ENCODE results near the gene ADCY2. TPM values are rescaled to one million over a fixed set of nuclear protein-coding genes. Genes with fewer than 3 reads are reported as not detected.

ADCY2 gene
- total RNA-seq, 4 donors from 2014 or later: 5.7 to 18.5 (median 7.8) TPM

DNA sequence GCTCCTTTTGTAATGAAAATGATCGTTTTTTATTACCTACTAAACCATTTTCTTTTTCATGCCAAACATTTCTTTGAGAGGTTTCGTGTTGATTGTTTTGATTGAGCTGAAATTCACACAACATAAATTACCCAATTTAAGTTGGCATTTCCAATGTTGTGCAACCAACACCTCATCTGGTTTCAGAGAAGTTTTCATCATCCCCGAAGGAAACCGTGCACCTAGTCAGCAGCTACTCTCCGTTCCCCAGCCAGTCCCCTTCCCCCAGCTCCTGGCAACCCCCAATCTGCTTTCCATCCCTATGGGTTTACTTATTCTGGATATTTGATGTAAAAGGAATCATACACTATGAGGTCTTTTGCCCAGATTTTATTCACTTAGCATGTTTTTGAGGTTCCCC is 123.6 kb downstream of the ADCY2 start:
- TF ChIP-seq, protein P1, sequence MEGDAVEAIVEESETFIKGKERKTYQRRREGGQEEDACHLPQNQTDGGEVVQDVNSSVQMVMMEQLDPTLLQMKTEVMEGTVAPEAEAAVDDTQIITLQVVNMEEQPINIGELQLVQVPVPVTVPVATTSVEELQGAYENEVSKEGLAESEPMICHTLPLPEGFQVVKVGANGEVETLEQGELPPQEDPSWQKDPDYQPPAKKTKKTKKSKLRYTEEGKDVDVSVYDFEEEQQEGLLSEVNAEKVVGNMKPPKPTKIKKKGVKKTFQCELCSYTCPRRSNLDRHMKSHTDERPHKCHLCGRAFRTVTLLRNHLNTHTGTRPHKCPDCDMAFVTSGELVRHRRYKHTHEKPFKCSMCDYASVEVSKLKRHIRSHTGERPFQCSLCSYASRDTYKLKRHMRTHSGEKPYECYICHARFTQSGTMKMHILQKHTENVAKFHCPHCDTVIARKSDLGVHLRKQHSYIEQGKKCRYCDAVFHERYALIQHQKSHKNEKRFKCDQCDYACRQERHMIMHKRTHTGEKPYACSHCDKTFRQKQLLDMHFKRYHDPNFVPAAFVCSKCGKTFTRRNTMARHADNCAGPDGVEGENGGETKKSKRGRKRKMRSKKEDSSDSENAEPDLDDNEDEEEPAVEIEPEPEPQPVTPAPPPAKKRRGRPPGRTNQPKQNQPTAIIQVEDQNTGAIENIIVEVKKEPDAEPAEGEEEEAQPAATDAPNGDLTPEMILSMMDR (IDR thresholded peaks at IDR 0.05; ENCODE audit: low read depth): no peak

DNA sequence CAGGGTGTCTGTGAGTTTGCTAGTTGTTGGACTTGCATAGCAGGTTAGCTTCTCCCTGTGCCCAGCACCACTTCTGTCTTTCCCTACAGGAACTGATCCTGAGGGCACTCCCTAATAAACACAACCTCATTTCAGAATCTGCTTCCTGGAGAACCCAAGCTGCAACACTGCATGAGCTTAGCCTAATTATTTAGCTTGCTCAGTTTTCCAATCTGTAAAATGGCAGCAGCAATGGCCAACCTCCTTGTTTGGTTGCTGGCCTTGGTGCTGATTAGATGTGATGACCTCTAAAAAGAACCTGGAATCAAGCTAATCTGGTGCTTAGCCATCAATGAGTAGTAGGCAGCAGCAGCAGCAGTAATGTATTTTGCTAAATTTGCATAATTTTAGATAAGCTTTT is 133.9 kb downstream of the ADCY2 start:
- TF ChIP-seq, protein P1 (IDR thresholded peaks at IDR 0.05; ENCODE audit: low read depth): no peak

DNA sequence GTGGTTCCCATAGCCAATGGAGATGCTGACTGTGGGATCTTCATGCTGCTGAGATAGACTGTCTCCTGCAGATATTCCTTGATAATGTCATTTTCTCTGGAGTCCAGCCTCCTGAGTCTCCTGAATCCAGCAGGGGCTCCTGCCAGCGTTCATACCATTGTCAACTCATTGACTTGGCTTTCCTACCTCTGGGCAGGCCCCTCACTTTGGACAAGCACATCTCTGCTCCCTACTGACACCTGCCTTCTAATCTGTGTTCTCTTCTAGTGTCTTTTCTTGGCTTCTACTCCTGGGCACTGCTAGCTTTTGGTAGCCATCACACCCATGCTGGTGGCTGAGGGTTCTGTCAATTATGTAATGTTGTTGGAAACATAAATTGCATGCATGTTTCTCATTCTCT is 138.0 kb downstream of the ADCY2 start:
- TF ChIP-seq, protein P1 (IDR thresholded peaks at IDR 0.05; ENCODE audit: low read depth): no peak

DNA sequence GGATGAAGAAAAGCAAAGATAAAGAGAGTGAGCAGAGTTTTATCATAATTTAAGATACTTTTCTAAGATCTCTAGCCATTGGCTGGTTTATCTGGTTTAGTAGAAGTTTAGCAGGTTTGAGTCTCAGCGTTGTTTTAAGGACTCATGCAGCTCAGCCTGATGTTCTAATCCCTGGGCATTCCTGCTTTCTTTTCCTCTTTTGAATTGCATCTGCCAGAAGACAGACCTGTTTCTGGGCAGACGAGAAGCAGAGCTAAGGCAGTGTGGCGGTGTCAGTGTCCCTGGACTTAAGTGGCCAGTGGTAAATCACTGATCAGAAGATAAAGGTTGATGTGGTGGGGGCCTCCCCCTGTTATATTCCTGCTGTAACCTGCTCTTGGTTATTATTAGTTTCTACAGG is 138.6 kb downstream of the ADCY2 start:
- TF ChIP-seq, protein P1 (IDR thresholded peaks at IDR 0.05; ENCODE audit: low read depth): no peak

DNA sequence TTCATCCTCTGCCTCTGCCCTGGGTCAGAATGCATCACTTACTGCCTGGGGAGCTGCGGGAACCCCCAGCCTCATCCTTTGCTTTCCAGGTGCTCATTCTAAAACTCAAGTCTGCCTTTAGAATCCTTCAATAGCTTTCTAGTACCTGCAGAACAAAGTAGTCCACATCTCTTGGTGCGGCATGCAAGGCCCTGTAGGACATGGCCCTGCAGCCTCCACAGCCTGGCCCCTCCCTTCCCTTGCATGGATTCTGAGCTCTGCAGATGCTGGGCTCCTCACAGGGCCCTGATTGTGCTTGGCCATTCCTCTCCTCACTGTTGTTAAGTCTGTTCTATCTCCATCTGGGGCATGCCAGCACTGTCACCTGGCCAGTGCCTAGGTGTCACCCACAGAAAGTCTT is 141.6 kb downstream of the ADCY2 start:
- TF ChIP-seq, protein P1 (IDR thresholded peaks at IDR 0.05; ENCODE audit: low read depth): no peak

DNA sequence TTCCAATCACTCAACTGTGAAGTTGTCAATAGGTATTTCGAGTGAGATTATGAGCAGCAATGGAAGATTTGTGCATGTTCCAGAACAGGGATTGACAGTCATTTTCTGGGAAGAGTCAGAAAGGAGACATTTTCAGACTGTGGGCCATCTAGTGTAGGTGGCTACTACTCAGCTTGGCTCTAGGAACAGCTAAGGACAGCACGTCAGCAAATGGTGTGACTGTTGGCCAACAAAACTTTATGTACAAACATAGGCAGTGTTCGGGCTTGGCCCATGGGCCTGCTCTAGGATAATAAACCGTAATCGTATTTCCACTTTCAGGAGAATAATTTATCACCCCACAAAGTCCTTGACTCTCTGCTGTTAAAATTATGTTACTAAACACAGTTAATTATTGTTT is 143.6 kb downstream of the ADCY2 start:
- TF ChIP-seq, protein P1 (IDR thresholded peaks at IDR 0.05; ENCODE audit: low read depth): no peak

DNA sequence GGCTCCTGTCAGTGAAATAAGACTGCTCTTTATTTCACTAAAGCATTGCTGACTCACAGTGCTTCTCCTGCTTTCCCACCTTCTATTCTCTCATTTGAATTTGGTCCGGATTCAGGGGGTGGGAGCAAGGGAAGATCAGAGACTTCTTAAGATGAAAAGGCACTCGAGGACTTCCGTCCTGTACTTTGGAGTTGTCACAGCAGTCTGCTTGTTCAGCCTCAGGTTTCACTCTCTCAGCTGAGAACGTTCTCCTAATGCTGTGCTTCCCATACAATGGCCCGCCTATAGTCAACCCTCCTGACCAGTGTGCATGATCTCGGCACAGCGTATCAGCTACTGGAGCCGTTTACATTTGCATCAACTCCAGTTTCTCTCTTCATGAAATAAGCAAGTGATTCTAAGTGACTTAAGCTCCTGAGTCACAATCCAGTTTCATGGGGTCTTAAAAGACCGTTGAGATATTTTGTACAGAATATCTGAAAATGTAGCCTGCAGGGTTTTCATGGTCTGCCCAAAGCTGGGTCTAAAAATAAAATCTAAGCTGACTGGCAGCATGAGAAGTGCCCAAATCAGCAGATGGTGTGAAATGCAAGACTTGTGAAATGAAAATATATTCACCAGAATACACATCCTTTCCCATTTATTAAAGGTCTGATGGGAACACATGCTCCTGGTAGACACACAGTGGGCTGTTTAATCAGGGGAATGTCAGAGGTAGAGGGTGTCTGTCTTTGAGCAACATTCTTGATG is 145.0 kb downstream of the ADCY2 start:
- TF ChIP-seq, protein P1 (IDR thresholded peaks at IDR 0.05; ENCODE audit: low read depth): no peak
